ENCODE measurements around the gene PRR4.

PRR4 gene

GRCh38 chr12:10849425-10849878 is at the start of gene PRR4:
PRR4 (minus strand) TSS chr12:10849475; CDS start chr12:10849437, 38 bp downstream.
- POLR2A ChIA-PET, result no interaction called here
- no peak for DNase-seq (ENCODE audit: extremely low spot score)
- CTCF ChIA-PET, result interaction anchor here (1.3 to 2.2 kb wide), 2 partner anchors 9 to 20 kb away, joined by 3 to 6 read pairs; no protein-coding TSS in a partner anchor
- no peak for TF ChIP-seq CTCF (IDR thresholded peaks at IDR 0.05; ENCODE audit: control extremely low read depth, extremely low read depth, low read depth, missing control alignments)

- ChIA-PET CTCF (no interaction called here), POLR2A (no interaction called here)
- no peak for TF ChIP-seq CTCF (IDR thresholded peaks at IDR 0.05; ENCODE audit: control extremely low read depth, extremely low read depth, low read depth, missing control alignments)
- no peak for DNase-seq (ENCODE audit: extremely low spot score)
Observed at GRCh38 chr12:10896854-10897253, 47.6 kb upstream of the PRR4 start.

- no peak for TF ChIP-seq CTCF (IDR thresholded peaks at IDR 0.05; ENCODE audit: control extremely low read depth, extremely low read depth, low read depth, missing control alignments)
- ChIA-PET POLR2A (no interaction called here), CTCF (interaction anchor here (1.3 to 1.4 kb wide), 2 partner anchors 9 to 18 kb away, joined by 3 read pairs; no protein-coding TSS in a partner anchor)
- DNase-seq (ENCODE audit: extremely low spot score), result no peak
Observed at GRCh38 chr12:10891937-10892336, 42.7 kb upstream of the PRR4 start.

GRCh38 chr12:10889226-10889625 is 40.0 kb upstream of the PRR4 start:
- TF ChIP-seq CTCF (IDR thresholded peaks at IDR 0.05; ENCODE audit: control extremely low read depth, extremely low read depth, low read depth, missing control alignments), result no peak
- CTCF ChIA-PET, result interaction anchor here (1.1 kb wide), 1 partner anchor 13 kb away, joined by 5 read pairs; no protein-coding TSS in a partner anchor
- DNase-seq (ENCODE audit: extremely low spot score), result no peak
- POLR2A ChIA-PET, result no interaction called here

GRCh38 chr12:10884086-10884725 is 34.9 kb upstream of the PRR4 start, which contains the start of gene PRH1:
PRH1 (minus strand) TSS chr12:10884255; CDS start chr12:10884217, 38 bp downstream.
- DNase-seq (ENCODE audit: extremely low spot score), result no peak
- no peak for TF ChIP-seq CTCF (IDR thresholded peaks at IDR 0.05; ENCODE audit: control extremely low read depth, extremely low read depth, low read depth, missing control alignments)
- ChIA-PET CTCF (no interaction called here), POLR2A (no interaction called here)

GRCh38 chr12:10873378-10873777 is 24.1 kb upstream of the PRR4 start:
- no peak for TF ChIP-seq CTCF (IDR thresholded peaks at IDR 0.05; ENCODE audit: control extremely low read depth, extremely low read depth, low read depth, missing control alignments)
- POLR2A ChIA-PET, result no interaction called here
- DNase-seq (ENCODE audit: extremely low spot score), result no peak
- CTCF ChIA-PET, result interaction anchor here (1.5 kb wide), 1 partner anchor 19 kb away, joined by 3 read pairs; no protein-coding TSS in a partner anchor

Data from GM10248 (cell line).